Transverse colon (tissue), 4 donors: ENCODE results near the gene MRNIP. TPM values are rescaled to one million over a fixed set of nuclear protein-coding genes. Genes with fewer than 3 reads are reported as not detected.

Experiments
- DNase-seq: peaks from one replicate; pipeline ENCODE4 v3.0.0-alpha.2; 2019
- H3K27ac ChIP-seq, 4 donors: fragments of 200-600 bp; sonication (generic); 2 replicates each; pipeline ENCODE4 v1.5.1; 2016 to 2018; ENCODE audit warnings: inconsistent platforms in 4 of 4
- H3K27me3 ChIP-seq: fragments of 200-600 bp; sonication (generic); 2 replicates; pipeline ENCODE4 v1.5.1; 2017; ENCODE audit warnings: inconsistent platforms
- H3K36me3 ChIP-seq, 4 donors: fragments of 200-600 bp; sonication (generic); 2 replicates each; pipeline ENCODE4 v1.5.1; 2017 to 2019; ENCODE audit warnings: inconsistent platforms in 4 of 4
- H3K4me1 ChIP-seq, 4 donors: fragments of 200-600 bp; sonication (generic); 2 replicates each; pipeline ENCODE4 v1.5.1; 2017 to 2020; ENCODE audit warnings: inconsistent platforms in 4 of 4
- H3K4me3 ChIP-seq, 4 donors: fragments of 200-600 bp; sonication (generic); 1 replicate in 1 of 4; 2 replicates in 3 of 4; pipeline versions ENCODE4 v1.5.1 to v1.6.1; 2017 to 2019; ENCODE audit warnings: inconsistent platforms in 4 of 4
- H3K9me3 ChIP-seq, 2 donors: fragments of 200-600 bp; sonication (generic); 2 replicates each; pipeline ENCODE4 v1.5.1; 2017 to 2019; ENCODE audit warnings: inconsistent platforms in 2 of 2
- EP300 ChIP-seq: sonication (generic); formaldehyde crosslinking; IDR thresholded peaks from one replicate; pipeline ENCODE4 v1.6.1; 2017; ENCODE audit warnings: antibody characterized with exemption, low read depth
- POLR2A ChIP-seq: fragments of 450-650 bp; IDR thresholded peaks from one replicate; pipeline ENCODE4 v1.6.1; 2016; ENCODE audit warnings: antibody characterized with exemption, mild to moderate bottlenecking, moderate library complexity
- POLR2AphosphoS5 ChIP-seq, 3 donors: sonication (generic); formaldehyde crosslinking; IDR thresholded peaks; one replicate each; pipeline ENCODE4 v1.6.1; 2016; ENCODE audit warnings: antibody characterized with exemption in 3 of 3
- WGBS, 2 donors: methylation state at CpG; one replicate each; pipeline ENCODE4 v1.1.5; 2018; ENCODE audit warnings: low coverage in 1 of 2; 5-methylcytosine and 5-hydroxymethylcytosine counted together
- in situ Hi-C, 4 donors: fragments of 200-750 bp; cut with MboI; loops; one replicate each; pipeline versions ENCODE4 v1.15.0 to v1.15.1; 2017; ENCODE audit warnings: low sequenced_read_pairs in 3 of 4, low pct_ligation_motif_present in 1 of 4, low pct_unique_long_range_greater_than_20kb in 1 of 4
- intact Hi-C: fragments of 100-400 bp; cut with DNase I; formaldehyde crosslinking; loops from one replicate; pipeline ENCODE4 v1.15.1; 2023; ENCODE audit warnings: low total_unique reads
- total RNA-seq, 4 donors: library from RNA; depleted of rRNA; stranded (reverse); fragments of >200 nt; gene quantifications; one replicate each; pipeline ENCODE4 v1.1.0, GENCODE V29; 2016
- TF ChIP-seq, protein P1 (sequence below), 5 experiments: fragments of 200-600 bp in 3 of 5; fragments of 450-650 bp in 2 of 5; sonication (generic) in 3 of 5; IDR thresholded peaks; 1 replicate in 2 of 5; 2 replicates in 3 of 5; pipeline ENCODE4 v1.5.1; 2016 to 2017; ENCODE audit warnings: antibody characterized with exemption in 5 of 5, inconsistent platforms in 3 of 5, mild to moderate bottlenecking in 2 of 5, moderate library complexity in 1 of 5

MRNIP gene
- total RNA-seq, 4 donors from 2014 or later = 24.7 to 124 (median 42.9) TPM

DNA sequence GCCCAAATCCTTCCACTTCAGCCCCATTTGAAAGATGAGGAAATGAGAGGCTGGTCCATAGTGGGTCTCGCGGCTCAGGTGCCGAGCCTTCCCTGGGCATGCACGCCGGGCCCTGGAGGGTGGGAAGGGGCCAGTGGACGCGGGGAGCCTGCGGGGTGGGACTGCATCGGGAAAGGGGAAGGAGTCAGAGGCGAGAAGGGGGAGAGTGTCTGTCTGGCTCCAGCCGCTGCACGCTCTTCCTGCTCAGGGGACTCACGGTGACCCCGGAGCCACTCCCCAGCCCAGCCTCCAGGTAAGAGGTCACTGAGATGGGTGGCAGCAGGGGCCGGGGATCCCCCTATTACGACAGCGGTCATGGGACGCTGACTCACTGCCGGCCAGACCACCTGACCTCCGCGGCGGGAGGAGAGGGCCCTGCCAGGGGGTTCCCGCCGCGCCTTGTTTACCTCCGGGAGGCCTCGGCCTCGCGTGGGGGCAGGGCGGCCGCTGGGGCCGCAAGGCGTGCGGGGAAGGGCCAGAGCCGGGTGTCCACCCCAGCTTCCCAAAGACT is 39.8 kb downstream of the MRNIP start:
- Histone ChIP-seq H3K9me3 (no peaks in the 10 kb centered on the region), H3K36me3 (peaks cover 0 to 5% (median 2%) of the 10 kb centered on the region in 4 donors), H3K4me1 (peaks cover 39 to 61% (median 59%) of the 10 kb centered on the region in 4 donors), H3K4me3 (peak overlapping the region; percentile 24 to 99 (median 58)), H3K27me3 (no peaks in the 10 kb centered on the region), H3K27ac (peak overlapping the region; percentile 99 to 100 (median 100))
- intact Hi-C loops = no loop called here
- TF ChIP-seq POLR2A (peak; percentile 82), EP300 (peak; percentile 93), POLR2AphosphoS5 (IDR thresholded peaks at IDR 0.05) (peak; percentile 91 to 92 (median 91))
- TF ChIP-seq, protein P1, sequence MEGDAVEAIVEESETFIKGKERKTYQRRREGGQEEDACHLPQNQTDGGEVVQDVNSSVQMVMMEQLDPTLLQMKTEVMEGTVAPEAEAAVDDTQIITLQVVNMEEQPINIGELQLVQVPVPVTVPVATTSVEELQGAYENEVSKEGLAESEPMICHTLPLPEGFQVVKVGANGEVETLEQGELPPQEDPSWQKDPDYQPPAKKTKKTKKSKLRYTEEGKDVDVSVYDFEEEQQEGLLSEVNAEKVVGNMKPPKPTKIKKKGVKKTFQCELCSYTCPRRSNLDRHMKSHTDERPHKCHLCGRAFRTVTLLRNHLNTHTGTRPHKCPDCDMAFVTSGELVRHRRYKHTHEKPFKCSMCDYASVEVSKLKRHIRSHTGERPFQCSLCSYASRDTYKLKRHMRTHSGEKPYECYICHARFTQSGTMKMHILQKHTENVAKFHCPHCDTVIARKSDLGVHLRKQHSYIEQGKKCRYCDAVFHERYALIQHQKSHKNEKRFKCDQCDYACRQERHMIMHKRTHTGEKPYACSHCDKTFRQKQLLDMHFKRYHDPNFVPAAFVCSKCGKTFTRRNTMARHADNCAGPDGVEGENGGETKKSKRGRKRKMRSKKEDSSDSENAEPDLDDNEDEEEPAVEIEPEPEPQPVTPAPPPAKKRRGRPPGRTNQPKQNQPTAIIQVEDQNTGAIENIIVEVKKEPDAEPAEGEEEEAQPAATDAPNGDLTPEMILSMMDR (IDR thresholded peaks at IDR 0.05) = no peak
- DNase-seq = peak; percentile 97
- in situ Hi-C loops = no loop called here
- 2% methylated on average over 34 of the region's 35 CpGs; no CpG with 5 or more reads in 1 of the 2 donors for WGBS, 2 donors

DNA sequence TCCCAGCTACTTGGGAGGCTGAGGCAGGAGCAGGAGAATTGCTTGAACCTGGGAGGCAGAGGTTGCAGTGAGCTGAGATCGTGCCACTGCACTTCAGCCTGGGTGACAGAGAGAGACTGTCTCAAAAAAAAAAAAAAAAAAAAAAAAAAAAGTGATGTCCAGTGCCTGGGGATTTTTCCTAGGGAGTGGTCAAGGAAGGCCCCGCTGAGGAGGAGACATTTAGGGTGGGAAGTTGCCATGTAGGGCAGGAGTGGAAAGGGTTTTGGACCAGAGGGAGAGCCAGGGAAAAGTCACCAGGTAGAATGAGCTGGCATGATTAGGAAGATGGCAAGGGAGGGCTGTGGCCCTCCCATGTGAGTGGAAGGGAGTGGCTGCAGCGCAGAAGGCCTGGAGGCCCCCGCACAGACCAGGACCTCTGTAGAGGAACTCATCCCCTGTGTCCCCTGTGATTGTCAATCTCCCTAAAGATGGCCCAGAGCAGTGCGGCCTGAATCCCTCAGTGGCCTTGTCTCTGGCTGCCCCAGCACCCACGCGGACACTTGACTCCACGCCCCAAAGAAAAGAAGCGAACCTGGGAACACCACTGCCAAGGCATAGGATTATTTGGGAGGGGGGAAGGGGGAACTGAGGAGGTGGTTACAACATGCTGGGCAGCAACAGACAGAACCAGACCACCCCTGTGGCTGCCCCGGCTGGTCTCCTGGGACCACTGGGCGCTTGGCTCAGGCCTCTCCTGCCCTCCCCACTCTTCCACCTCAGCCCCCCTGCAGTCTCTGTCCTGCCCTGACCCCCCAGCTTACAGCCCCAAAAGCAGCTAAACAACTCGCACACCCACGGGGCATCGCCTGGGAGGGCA is 40.5 kb downstream of the MRNIP start:
- intact Hi-C loops = no loop called here
- no peak for TF ChIP-seq EP300
- TF ChIP-seq, protein P1 (IDR thresholded peaks at IDR 0.05) = no peak
- TF ChIP-seq POLR2A = no peak
- TF ChIP-seq POLR2AphosphoS5 (IDR thresholded peaks at IDR 0.05) = no peak
- Histone ChIP-seq H3K27me3 (no peaks in the 10 kb centered on the region), H3K9me3 (no peaks in the 10 kb centered on the region), H3K4me1 (peaks cover 36 to 56% (median 53%) of the 10 kb centered on the region in 4 donors), H3K27ac (peak overlapping the region; percentile 99 to 100 (median 100)), H3K36me3 (no peaks in the 10 kb centered on the region), H3K4me3 (peak overlapping the region; percentile 24 to 99 (median 58))
- DNase-seq = no peak
- in situ Hi-C loops = no loop called here
- 59% methylated on average over 13 of the region's 14 CpGs; no CpG with 5 or more reads in 1 of the 2 donors for WGBS, 2 donors

DNA sequence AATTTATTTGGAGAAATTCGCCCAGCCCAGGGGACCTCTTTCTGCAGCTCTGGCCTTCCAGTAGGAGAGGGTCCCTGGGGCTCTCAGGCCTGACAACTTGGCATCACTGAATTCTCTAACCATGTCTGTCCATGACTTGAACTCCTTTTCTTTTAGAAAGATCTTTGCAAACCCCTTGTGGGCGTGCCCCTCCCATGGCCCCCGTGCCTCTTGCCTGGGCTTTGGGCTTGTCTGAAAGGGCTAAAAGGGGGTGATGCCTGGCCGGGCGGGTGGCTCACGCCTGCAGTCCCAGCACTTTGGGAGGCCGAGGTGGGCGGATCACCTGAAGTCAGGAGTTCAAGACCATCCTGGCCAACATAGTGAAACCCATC is 41.2 kb downstream of the MRNIP start:
- peak overlapping the region in 3 of 4 donors; percentile 35 to 59 (median 52) for H3K4me3 ChIP-seq
- no peaks in the 10 kb centered on the region for H3K27me3 ChIP-seq
- H3K36me3 ChIP-seq = no peaks in the 10 kb centered on the region
- H3K27ac ChIP-seq = peak overlapping the region; percentile 99 to 100 (median 100)
- DNase-seq = no peak
- H3K4me1 ChIP-seq = peaks cover 29 to 49% (median 46%) of the 10 kb centered on the region in 4 donors
- WGBS, 2 donors = 81% methylated on average over 7 of the region's 8 CpGs; no CpG with 5 or more reads in 1 of the 2 donors
- TF ChIP-seq EP300 = no peak
- no peak for TF ChIP-seq POLR2AphosphoS5 (IDR thresholded peaks at IDR 0.05)
- TF ChIP-seq POLR2A = no peak
- intact Hi-C loops = no loop called here
- no peaks in the 10 kb centered on the region for H3K9me3 ChIP-seq
- in situ Hi-C loops = no loop called here

DNA sequence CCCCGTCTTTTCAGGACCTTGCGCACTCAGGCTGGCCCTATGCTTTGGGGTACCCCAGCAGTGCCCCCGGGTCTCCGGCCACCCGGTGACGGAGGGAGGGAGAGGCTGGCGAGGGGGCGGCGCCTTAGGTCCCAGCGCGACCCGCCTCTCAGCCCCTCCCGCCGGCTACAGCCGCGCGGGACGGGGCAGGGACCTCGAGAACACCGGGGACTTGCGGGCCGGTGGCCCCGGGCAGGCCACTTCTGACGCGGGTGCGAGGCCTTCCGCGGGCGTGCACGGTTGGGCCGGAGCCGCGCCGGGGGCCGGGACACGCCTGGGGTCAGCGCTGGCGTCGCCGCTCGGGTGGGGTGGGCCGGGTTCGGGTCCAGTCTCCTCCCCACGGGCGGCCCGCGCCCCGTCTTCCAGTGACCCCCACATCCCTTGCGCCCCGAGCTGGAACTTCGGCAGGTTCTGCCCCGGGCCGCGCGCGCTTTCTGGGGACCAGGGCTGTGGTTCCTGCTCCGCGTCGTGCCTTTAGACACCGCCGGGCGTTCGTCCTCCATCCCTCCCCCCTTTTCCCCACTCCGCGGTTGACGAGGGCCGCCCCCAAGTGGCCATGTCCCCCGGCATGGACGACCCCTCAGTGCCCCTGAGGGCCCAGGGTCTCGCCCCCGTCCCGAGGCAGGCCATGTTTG is 41.7 kb downstream of the MRNIP start:
- Histone ChIP-seq H3K27ac (peak overlapping the region; percentile 99 to 100 (median 100)), H3K27me3 (no peaks in the 10 kb centered on the region), H3K36me3 (no peaks in the 10 kb centered on the region), H3K4me1 (peaks cover 24 to 44% (median 41%) of the 10 kb centered on the region in 4 donors), H3K9me3 (no peaks in the 10 kb centered on the region), H3K4me3 (peak overlapping the region; percentile 35 to 59 (median 44))
- in situ Hi-C loops = no loop called here
- DNase-seq = no peak
- WGBS, 2 donors = 4% methylated on average over 29 of the region's 72 CpGs; no CpG with 5 or more reads in 1 of the 2 donors
- intact Hi-C loops = no loop called here
- TF ChIP-seq, protein P1 (IDR thresholded peaks at IDR 0.05) = peak in 1 of 5 experiments; percentile 13
- no peak for TF ChIP-seq POLR2A
